ENCODE measurements around the gene AIG1. TPM values are rescaled to one million over a fixed set of nuclear protein-coding genes. Genes with fewer than 3 reads are reported as not detected.

Gene AIG1
- total RNA-seq, 1 donor from 2014 or later, result 3.8 TPM

DNA sequence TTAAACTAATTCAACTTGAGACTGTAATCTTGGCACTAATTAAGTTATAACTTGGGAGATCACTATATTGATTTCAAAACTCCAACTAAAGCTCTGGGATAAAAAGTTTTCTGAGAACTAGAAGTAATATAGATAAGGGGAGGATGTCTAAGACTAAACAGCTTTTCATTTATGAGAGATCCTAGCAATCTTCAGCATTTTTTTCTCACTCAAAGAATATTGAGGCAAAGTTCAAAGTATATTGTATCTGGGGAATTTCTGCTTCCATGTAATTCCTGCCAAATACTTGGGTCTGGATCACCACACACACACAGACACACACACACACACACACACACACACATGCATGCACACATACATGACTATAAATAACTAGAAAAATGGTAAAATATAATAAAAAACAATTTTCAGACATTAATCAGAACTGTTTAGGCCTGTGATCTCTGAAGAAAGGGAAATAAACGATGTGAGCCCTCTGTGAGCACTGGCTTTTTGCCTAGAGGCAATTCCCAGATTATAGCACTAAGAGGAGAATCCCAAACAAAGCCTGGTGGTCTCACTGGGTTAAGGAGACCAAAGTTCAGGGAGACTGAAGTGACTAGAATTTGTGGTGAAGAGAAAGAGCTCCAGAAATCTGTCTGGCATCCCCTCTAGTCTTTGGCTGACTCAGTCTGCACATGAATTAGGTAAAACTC is 297.0 kb downstream of the AIG1 start:
- intact Hi-C loops (cut with micrococcal nuclease), result no loop called here

GRCh38 chr6:143361536-143362191 is 301.0 kb downstream of the AIG1 start:
- intact Hi-C loops (cut with micrococcal nuclease), result no loop called here

DNA sequence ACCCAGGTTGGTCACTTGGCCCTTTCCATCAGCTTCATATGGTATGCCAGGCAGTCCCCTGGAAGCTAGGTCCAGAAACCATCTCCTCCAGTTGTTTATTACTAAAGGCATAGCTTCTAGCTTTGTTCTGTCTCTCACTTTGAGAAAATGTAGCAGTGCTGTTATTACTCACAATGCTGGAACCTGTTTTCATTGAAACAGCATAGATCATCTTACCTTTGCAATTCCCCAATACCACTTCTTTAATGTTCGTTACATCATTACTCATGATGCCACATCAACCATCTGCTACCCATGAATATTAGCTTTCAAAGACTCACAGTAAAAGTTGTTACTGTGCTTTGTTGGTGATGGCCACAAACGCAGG is 301.5 kb downstream of the AIG1 start:
- intact Hi-C loops (cut with micrococcal nuclease), result no loop called here

GRCh38 chr6:143363299-143363698 is 302.6 kb downstream of the AIG1 start:
- intact Hi-C loops (cut with micrococcal nuclease), result no loop called here

- intact Hi-C loops (cut with micrococcal nuclease), result no loop called here
Observed at GRCh38 chr6:143368426-143368825, 307.7 kb downstream of the AIG1 start.

DNA sequence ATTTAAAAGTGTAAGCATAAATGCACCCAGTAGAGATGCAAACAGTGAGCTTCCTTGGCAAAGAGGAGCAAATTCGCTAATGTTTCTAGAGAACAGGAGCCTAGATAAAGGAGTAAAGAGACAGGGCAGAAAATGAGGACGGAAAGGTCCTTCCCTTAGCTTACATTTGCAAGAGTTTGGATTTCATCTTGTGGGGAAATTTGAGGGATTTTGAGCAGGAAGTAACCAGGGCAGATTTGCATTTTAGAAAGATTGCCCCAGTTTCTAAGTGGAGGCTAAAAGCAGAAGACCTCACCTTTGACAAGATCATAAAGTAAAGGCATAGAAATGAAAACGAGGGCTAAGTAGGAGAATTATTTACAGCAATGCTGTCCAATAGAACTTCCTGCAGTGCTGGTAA is 309.3 kb downstream of the AIG1 start:
- intact Hi-C loops (cut with micrococcal nuclease), result no loop called here

DNA sequence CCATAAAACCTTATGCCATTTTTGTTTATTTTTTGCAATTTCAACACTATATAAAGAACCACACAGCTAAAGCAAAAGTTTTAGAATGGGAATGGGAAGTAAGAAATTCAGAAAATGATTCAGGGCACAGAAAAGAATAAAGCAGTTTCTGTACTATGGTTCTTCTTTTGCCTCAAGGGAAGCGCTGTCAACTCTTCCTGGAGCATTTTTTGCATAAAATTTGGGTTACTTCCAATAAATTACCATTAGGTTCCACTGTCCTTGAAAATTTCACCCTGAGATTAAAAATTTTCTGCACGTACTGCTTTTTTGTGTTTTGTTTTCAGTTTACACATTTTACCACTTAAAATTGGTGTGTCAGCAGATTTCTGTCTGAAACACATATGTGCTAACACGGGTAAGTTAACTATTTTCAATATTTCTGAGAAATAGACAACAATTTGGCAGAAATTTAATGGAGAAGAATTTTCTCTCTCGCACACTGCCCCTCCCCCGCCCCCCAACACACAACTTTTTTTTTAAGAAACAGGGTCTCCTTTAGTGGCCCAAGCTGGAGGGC is 310.2 kb downstream of the AIG1 start:
- intact Hi-C loops (cut with micrococcal nuclease), result no loop called here

GRCh38 chr6:143372199-143372882 is 311.7 kb downstream of the AIG1 start:
- intact Hi-C loops (cut with micrococcal nuclease), result no loop called here

GRCh38 chr6:143374014-143374413 is 313.3 kb downstream of the AIG1 start:
- intact Hi-C loops (cut with micrococcal nuclease), result no loop called here

DNA sequence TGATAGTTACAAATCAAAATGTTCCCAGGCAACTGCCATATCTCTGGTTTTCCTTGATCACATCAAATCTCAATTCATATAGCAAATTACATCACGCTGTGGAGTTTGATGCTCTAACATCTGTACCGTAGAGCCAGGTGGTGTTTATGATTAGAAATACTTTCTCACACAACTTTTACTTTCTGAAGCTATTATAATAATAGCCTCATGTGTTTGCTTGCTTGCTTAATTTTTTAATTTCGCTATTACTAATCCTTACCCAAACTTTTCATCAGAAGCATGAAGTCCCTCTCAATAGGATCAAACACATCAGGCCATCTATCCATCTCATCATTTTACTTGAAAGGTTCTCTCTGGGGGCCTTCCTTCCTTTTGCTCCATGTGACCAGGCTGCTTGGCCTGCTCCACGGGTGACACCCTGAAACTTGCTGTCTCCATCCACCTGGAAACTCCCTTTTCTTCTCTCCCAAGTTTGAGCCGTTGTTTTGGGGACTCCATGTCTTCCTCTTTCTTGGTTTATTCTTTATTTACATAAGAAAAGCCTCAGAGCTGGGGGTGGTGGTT is 314.4 kb downstream of the AIG1 start:
- intact Hi-C loops (cut with micrococcal nuclease), result no loop called here

- intact Hi-C loops (cut with micrococcal nuclease), result no loop called here
Observed at GRCh38 chr6:143376375-143376774, 315.7 kb downstream of the AIG1 start.

- intact Hi-C loops (cut with micrococcal nuclease), result no loop called here
Observed at GRCh38 chr6:143376861-143377260, 316.2 kb downstream of the AIG1 start.

DNA sequence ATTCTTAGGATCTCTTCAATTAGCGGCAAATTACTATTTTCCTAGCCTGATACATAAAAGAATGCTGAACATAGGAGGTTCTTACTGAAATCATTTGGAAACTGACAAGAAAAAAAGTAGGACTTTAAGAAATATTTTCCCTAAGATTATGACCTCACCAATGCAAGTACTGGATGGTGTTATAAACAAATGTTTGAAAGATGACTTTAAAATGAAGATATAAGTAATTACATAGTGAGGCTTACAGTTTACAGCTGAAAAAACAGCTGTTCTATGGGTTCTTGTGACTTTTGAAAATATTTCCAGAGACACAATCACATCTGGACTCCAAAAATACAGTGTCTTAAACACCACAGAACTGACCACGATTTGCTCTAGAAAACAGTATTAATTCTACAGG is 324.9 kb downstream of the AIG1 start:
- intact Hi-C loops (cut with micrococcal nuclease), result no loop called here

DNA sequence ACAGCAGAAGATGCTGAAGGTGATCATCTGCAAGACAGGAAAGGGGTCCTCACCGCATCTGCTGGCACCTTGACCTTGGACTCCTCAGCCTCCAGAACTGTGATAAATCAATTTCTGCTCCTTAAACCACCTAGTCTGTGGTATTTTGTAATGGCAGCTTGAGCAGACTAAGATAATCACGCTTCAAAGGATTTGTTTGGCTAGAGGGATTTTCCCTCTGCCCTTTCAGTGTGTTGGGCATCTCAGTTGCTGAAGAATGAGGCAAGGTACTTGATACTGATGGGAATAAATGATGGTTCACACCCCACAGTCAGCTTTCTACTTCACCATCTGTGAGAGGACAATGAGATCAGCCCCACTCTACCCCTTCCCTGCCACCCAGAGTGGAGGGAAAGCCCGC is 329.6 kb downstream of the AIG1 start:
- intact Hi-C loops (cut with micrococcal nuclease), result no loop called here

Other genes starting within 250 kb of the AIG1 start
- 11.3 and 11.5 TPM in 2 replicates for gene HIVEP2, start 115.7 kb upstream of the AIG1 start, total RNA-seq